Endothelial cell of umbilical vein (primary cell): Measurements from ENCODE around the gene SLC35A2. TPM values are rescaled to one million over a fixed set of nuclear protein-coding genes. Genes with fewer than 3 reads are reported as not detected.
"Not testable (repeated sequence)": the region's sequence is repeated elsewhere in the genome, so short reads cannot be mapped to it uniquely, and the experiment has no call there.

Source experiments
- BruUV-seq: library from RNA; stranded (reverse); fragments of 400-500 nt; replicated peaks from 2 replicates; lab custom pipeline; 2021; lab: Mats Ljungman, UMichigan
- CTCF ChIA-PET: fragments of 300-600, 350-600 bp; sonication (Branson Sonifier 250); formaldehyde crosslinking; loops from one replicate; lab custom pipeline; 2021; ENCODE audit warnings: antibody characterized with exemption, inconsistent platforms; lab: Charles Lee
- POLR2A ChIA-PET: fragments of 300-600, 350-600 bp; sonication (Branson Sonifier 250); formaldehyde crosslinking; loops from one replicate; lab custom pipeline; 2021; ENCODE audit warnings: antibody characterized with exemption, inconsistent platforms; lab: Charles Lee
- DNase-seq: peaks from one replicate; pipeline ENCODE4 v3.0.0-alpha.2; 2011; ENCODE audit warnings: low read depth, low spot score
- FAIRE-seq: peaks from 2 replicates; lab custom pipeline; 2011; peaks lifted over from hg19 to GRCh38; lab: Jason Lieb, UNC
- H2AFZ ChIP-seq: 2 replicates; pipeline ENCODE4 v1.6.0; 2012; ENCODE audit warnings: low read depth, low read length, control low read depth, inconsistent platforms
- H3K27ac ChIP-seq: 2 replicates; pipeline ENCODE4 v1.5.1; 2011; ENCODE audit warnings: low read depth, mild to moderate bottlenecking, control low read depth, low read length, moderate library complexity; ENCODE audit not compliant: insufficient read depth
- H3K27me3 ChIP-seq, 2 experiments: 2 replicates each; pipeline versions ENCODE4 v1.6.0 to v1.6.1; 2011; ENCODE audit warnings: low read length in 2 of 2, mixed read lengths in 1 of 2; ENCODE audit not compliant: control insufficient read depth in 2 of 2, insufficient read depth in 2 of 2
- H3K36me3 ChIP-seq, 2 experiments: 2 replicates in 1 of 2; 3 replicates in 1 of 2; pipeline ENCODE4 v1.5.1; 2011; ENCODE audit warnings: low read length in 2 of 2, mild to moderate bottlenecking in 1 of 2, moderate library complexity in 1 of 2; ENCODE audit not compliant: control insufficient read depth in 2 of 2, insufficient read depth in 2 of 2; ENCODE audit errors: extremely low read depth in 1 of 2
- H3K4me1 ChIP-seq: 3 replicates; pipeline ENCODE4 v1.5.1; 2011; ENCODE audit warnings: mild to moderate bottlenecking, low read length; ENCODE audit not compliant: control insufficient read depth, insufficient read depth; ENCODE audit errors: extremely low read depth
- H3K4me2 ChIP-seq: 2 replicates; pipeline ENCODE4 v1.6.1; 2011; ENCODE audit warnings: low read length, control low read depth, mixed read lengths; ENCODE audit not compliant: insufficient read depth
- H3K4me3 ChIP-seq, 3 experiments: fragments of 200-600 bp in 1 of 3; sonication (generic), shearing (Covaris generic) in 1 of 3; replicated peaks in 1 of 3; 2 replicates each; pipeline ENCODE4 v1.5.1; 2011 to 2016; ENCODE audit warnings: control low read depth in 3 of 3, low read length in 3 of 3, mild to moderate bottlenecking in 2 of 3, inconsistent platforms in 1 of 3, low read depth in 1 of 3, moderate library complexity in 1 of 3; ENCODE audit not compliant: insufficient read depth in 1 of 3
- H3K79me2 ChIP-seq: 2 replicates; pipeline ENCODE4 v1.6.0; 2012; ENCODE audit warnings: low read length, inconsistent platforms; ENCODE audit not compliant: control insufficient read depth, insufficient read depth
- H3K9ac ChIP-seq: replicated peaks from 2 replicates; pipeline ENCODE3; 2011; ENCODE audit warnings: low read length, control low read depth; ENCODE audit not compliant: insufficient read depth; ENCODE audit errors: extremely low read depth
- H3K9me1 ChIP-seq: replicated peaks from 3 replicates; pipeline ENCODE4 v1.6.0; 2011; ENCODE audit warnings: mild to moderate bottlenecking, low read length; ENCODE audit not compliant: control insufficient read depth, insufficient read depth; ENCODE audit errors: extremely low read depth
- H3K9me3 ChIP-seq: replicated peaks from 2 replicates; pipeline ENCODE4 v1.5.1; 2012; ENCODE audit warnings: low read length, inconsistent platforms; ENCODE audit not compliant: control insufficient read depth, insufficient read depth
- H4K20me1 ChIP-seq: replicated peaks from 2 replicates; pipeline ENCODE3; 2011; ENCODE audit warnings: mild to moderate bottlenecking, low read length; ENCODE audit not compliant: control insufficient read depth, insufficient read depth; ENCODE audit errors: extremely low read depth
- CTCF ChIP-seq, 2 donors: IDR thresholded peaks; 1 replicate in 1 of 2; 2 replicates in 1 of 2; pipeline ENCODE4 v1.5.1; 2011; ENCODE audit warnings: low read length in 2 of 2, mild to moderate bottlenecking in 2 of 2, moderate library complexity in 2 of 2, control low read depth in 1 of 2, inconsistent platforms in 1 of 2, low read depth in 1 of 2; ENCODE audit not compliant: insufficient read depth in 1 of 2; ENCODE audit errors: extremely low read depth in 1 of 2
- EZH2 ChIP-seq: IDR thresholded peaks from 2 replicates; pipeline ENCODE4 v1.6.1; 2012; ENCODE audit warnings: borderline replicate concordance, low read depth, mild to moderate bottlenecking, moderate library complexity, low read length, inconsistent platforms; ENCODE audit not compliant: severe bottlenecking
- FOS ChIP-seq: IDR thresholded peaks from 2 replicates; pipeline ENCODE4 v1.6.1; 2011; ENCODE audit warnings: mild to moderate bottlenecking, low read length, moderate library complexity, borderline replicate concordance; ENCODE audit not compliant: insufficient read depth
- GATA2 ChIP-seq: IDR thresholded peaks from 2 replicates; pipeline ENCODE4 v1.7.0; 2011; ENCODE audit warnings: low read depth, mild to moderate bottlenecking, moderate library complexity, mixed read lengths, low read length; ENCODE audit not compliant: insufficient read length, insufficient read depth
- JUN ChIP-seq: IDR thresholded peaks from 2 replicates; pipeline ENCODE4 v1.6.1; 2011; ENCODE audit warnings: borderline replicate concordance, low read depth; ENCODE audit not compliant: insufficient read length, insufficient read depth
- MAX ChIP-seq: IDR thresholded peaks from 2 replicates; pipeline ENCODE4 v1.6.1; 2011; ENCODE audit not compliant: insufficient read depth, insufficient read length
- MYC ChIP-seq: IDR thresholded peaks from one replicate; pipeline ENCODE4 v1.6.1; 2011; ENCODE audit warnings: mild to moderate bottlenecking, low read depth, low read length
- POLR2A ChIP-seq: IDR thresholded peaks from 2 replicates; pipeline ENCODE4 v1.6.1; 2012; ENCODE audit warnings: low read depth, mild to moderate bottlenecking, control low read depth, low read length
- POLR2AphosphoS5 ChIP-seq: IDR thresholded peaks from 2 replicates; pipeline ENCODE4 v1.6.1; 2012; ENCODE audit warnings: low read depth, mild to moderate bottlenecking, control low read depth, low read length, moderate library complexity; ENCODE audit not compliant: insufficient read depth
- dilution Hi-C: fragments of 300-500 bp; cut with MboI; formaldehyde crosslinking; loops from one replicate; pipeline ENCODE4 v1.15.0; 2019; ENCODE audit warnings: low sequenced_read_pairs; ENCODE audit not compliant: extremely low pct_ligation_motif_present
- intact Hi-C: fragments of 100-400 bp; cut with micrococcal nuclease; formaldehyde crosslinking; loops from one replicate; pipeline ENCODE4 v1.10.0; 2022
- polyA plus RNA-seq, 4 experiments: library from polyadenylated mRNA; depleted of rRNA in 3 of 4; stranded (reverse) in 3 of 4; unstranded in 1 of 4; fragments of >200 nt; gene quantifications; 2 replicates each; pipeline versions ENCODE4 v1.2.1 to v1.2.3, GENCODE V29; 2011 to 2012; ENCODE audit warnings: missing spikeins in 1 of 4
- total RNA-seq: library from RNA; stranded (reverse); gene quantifications from 2 replicates; pipeline ENCODE4 v1.2.3, GENCODE V29; 2021

Gene SLC35A2
- total and polyA plus RNA-seq, 2 donors (not counting 3 experiments of a cell fraction or from before 2014, with no cell fraction given): 31.4 to 64.5 TPM

DNA sequence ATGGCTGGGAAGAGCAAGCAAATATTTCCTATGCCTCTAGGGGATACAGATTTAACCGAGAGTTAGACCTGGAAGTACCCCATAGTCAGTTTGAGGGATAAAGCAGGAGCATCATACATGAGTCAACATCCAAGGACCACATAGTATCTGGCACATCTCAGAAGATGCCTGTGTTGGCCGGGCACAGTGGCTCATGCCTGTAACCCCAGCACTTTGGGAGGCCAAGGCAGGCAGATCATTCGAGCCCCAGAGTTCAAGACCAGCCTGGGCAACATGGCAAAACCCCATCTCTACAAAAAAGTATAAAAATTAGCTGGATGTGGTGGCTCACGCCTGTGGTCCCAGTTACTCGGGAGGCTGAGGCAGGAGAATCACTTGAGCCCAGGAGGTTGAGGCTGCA, 24.9 kb downstream of the SLC35A2 start:
- intact Hi-C loops, H3K36me3 ChIP-seq, POLR2A ChIA-PET, dilution Hi-C loops, H3K79me2 ChIP-seq, CTCF ChIA-PET, H3K9ac ChIP-seq, H3K4me3 ChIP-seq, H3K9me3 ChIP-seq, H3K27me3 ChIP-seq, BruUV-seq, H4K20me1 ChIP-seq, DNase-seq, H3K4me2 ChIP-seq, H2AFZ ChIP-seq, H3K27ac ChIP-seq, H3K9me1 ChIP-seq, FAIRE-seq, H3K4me1 ChIP-seq: not testable (repeated sequence)

DNA sequence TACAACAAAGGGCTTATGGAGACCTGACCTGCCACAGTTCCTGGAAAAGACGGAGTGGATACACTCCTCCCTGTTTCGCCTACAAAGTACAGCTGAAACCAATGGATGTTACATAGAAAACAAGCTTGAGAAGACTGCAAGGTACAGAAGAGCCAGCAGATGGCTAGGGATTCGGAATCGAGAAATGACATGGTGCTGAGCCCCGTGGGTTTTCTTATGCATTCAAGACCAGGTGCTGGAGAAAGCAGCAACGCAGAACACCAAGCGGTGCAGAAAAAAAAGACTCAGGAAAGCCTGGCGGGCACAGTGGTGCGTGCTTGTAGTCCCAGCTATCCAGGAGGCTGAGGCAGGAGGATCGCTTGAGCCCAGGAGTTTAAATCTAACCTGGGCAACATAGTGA, 27.7 kb downstream of the SLC35A2 start:
- no peak for DNase-seq
- no peaks in the 10 kb centered on the region for H4K20me1 ChIP-seq
- intact Hi-C loops (no loop called here), dilution Hi-C loops (no loop called here)
- no peaks in the 10 kb centered on the region for H3K36me3 ChIP-seq
- no peak overlapping the region for H2AFZ ChIP-seq
- CTCF ChIA-PET: no interaction called here
- H3K9me1 ChIP-seq: no peaks in the 10 kb centered on the region
- H3K4me2 ChIP-seq: no peak overlapping the region
- H3K79me2 ChIP-seq: no peaks in the 10 kb centered on the region
- no peak overlapping the region for H3K9ac ChIP-seq
- H3K4me1 ChIP-seq: no peaks in the 10 kb centered on the region
- no TSS peak for BruUV-seq
- H3K27me3 ChIP-seq: no peaks in the 10 kb centered on the region
- TF ChIP-seq POLR2AphosphoS5 (no peak), JUN (no peak), MYC (no peak), FOS (no peak), GATA2 (no peak), POLR2A (no peak), MAX (no peak), CTCF (IDR thresholded peaks at IDR 0.05; ENCODE audit: extremely low read depth in 1 of 2, insufficient read depth in 1 of 2, low read depth in 1 of 2, low read length in 2 of 2) (no peak), EZH2 (no peak)
- no peaks in the 10 kb centered on the region for H3K9me3 ChIP-seq
- no peak overlapping the region for H3K27ac ChIP-seq
- POLR2A ChIA-PET: no interaction called here
- H3K4me3 ChIP-seq: no peak overlapping the region
- FAIRE-seq: no peak

DNA sequence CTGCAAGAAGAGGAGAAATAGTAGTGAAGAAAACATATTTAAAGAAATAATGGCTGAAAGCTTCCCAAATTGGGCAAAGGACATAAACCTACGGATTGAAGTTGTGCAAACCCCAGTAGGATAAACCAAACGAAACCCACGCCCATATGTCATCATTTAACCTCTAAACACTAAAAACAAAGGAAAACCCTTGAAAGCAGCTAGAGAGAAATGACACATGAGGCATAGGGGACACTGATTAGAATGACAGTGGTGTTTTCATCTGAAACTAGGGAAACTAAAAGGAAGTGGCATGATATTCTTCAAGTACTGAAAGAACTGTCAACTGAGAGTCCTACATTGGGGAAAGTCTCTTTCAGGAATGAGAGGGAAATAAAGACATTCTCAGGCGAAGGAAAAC, 34.5 kb downstream of the SLC35A2 start:
- H3K36me3 ChIP-seq, CTCF ChIA-PET, H3K27me3 ChIP-seq, H3K9me1 ChIP-seq, H3K4me1 ChIP-seq, H4K20me1 ChIP-seq, FAIRE-seq, H3K79me2 ChIP-seq, intact Hi-C loops, H3K9me3 ChIP-seq, H3K4me2 ChIP-seq, H3K9ac ChIP-seq, DNase-seq, dilution Hi-C loops, H3K4me3 ChIP-seq, POLR2A ChIA-PET, BruUV-seq, H3K27ac ChIP-seq, H2AFZ ChIP-seq: not testable (repeated sequence)
